Stimulated activated CD8-positive, alpha-beta memory T cell treated with anti-CD3 and anti-CD28 coated beads, Interleukin-12 subunit alpha, Interleukin-12 subunit beta, amount 100 ng/mL, for 24 hours (primary cell): ENCODE data around the gene GPR183.

Experiments
- DNase-seq: peaks from one replicate; pipeline ENCODE4 v3.0.0-alpha.2; 2020; ENCODE audit errors: extremely low read depth

GPR183 gene

GRCh38 chr13:99307247-99307646, at the start of gene GPR183:
TSS of gene GPR183 (minus strand) at chr13:99307399. CDS start at chr13:99296145, 11,254 bp downstream.
- DNase-seq: no peak

- no peak for DNase-seq
Observed at GRCh38 chr13:99356262-99357091, 49.3 kb upstream of the GPR183 start.

- DNase-seq: no peak
Observed at GRCh38 chr13:99356012-99356261, 48.7 kb upstream of the GPR183 start.

GRCh38 chr13:99355267-99356011, 48.2 kb upstream of the GPR183 start:
- no peak for DNase-seq

- no peak for DNase-seq
Observed at GRCh38 chr13:99354371-99354951, 47.3 kb upstream of the GPR183 start.

- no peak for DNase-seq
Observed at GRCh38 chr13:99353836-99354235, 46.6 kb upstream of the GPR183 start.

GRCh38 chr13:99353246-99353600, 46.0 kb upstream of the GPR183 start:
- DNase-seq: no peak

GRCh38 chr13:99352351-99353245, 45.4 kb upstream of the GPR183 start:
- no peak for DNase-seq

GRCh38 chr13:99351772-99352171, 44.6 kb upstream of the GPR183 start:
- no peak for DNase-seq

- DNase-seq: no peak
Observed at GRCh38 chr13:99350191-99350590, 43.0 kb upstream of the GPR183 start.

- DNase-seq: no peak
Observed at GRCh38 chr13:99347911-99348451, 40.8 kb upstream of the GPR183 start.

- DNase-seq: no peak
Observed at GRCh38 chr13:99347335-99347878, 40.2 kb upstream of the GPR183 start.

- no peak for DNase-seq
Observed at GRCh38 chr13:99346335-99347042, 39.3 kb upstream of the GPR183 start.

GRCh38 chr13:99345345-99345744, 38.1 kb upstream of the GPR183 start:
- DNase-seq: no peak

GRCh38 chr13:99344610-99345208, 37.5 kb upstream of the GPR183 start:
- DNase-seq: no peak

- no peak for DNase-seq
Observed at GRCh38 chr13:99342723-99343315, 35.6 kb upstream of the GPR183 start.

- DNase-seq: no peak
Observed at GRCh38 chr13:99341969-99342722, 34.9 kb upstream of the GPR183 start.

- no peak for DNase-seq
Observed at GRCh38 chr13:99340638-99341037, 33.4 kb upstream of the GPR183 start.

- DNase-seq: no peak
Observed at GRCh38 chr13:99339736-99340397, 32.7 kb upstream of the GPR183 start.
